HPDE6-E6E7 (cell line): ENCODE data around the gene DGKD.
A peak's percentile ranks its signal among the peaks of the same experiment; 100 is the strongest.

Experiments
- DNase-seq: peaks from one replicate; pipeline ENCODE4 v3.0.0; 2011; ENCODE audit warnings: missing footprints; ENCODE audit errors: extremely low spot score

Gene DGKD

GRCh38 chr2:233428438-233428837 lies 74.1 kb downstream of the DGKD start:
- no peak for DNase-seq

- no peak for DNase-seq
Observed at GRCh38 chr2:233429175-233429897, 75.0 kb downstream of the DGKD start.

DNA sequence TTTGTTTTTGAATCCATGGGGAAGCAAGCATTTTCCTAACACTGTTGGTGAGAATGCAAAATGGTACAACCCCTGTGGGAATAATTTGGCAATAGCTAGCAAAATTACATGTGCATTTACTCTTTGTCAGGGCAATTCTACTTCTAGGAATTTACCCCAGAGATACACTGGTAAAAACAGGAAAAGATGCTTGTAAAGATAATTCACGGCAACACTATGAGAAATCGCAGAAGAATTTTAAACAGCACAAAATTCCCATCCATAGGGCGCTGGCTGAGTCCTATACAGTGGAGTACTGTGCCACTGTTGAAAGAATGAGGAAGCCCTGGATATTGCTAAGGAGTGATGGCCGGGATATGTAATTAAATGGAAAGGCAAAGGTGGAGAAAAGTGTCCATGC lies 75.8 kb downstream of the DGKD start:
- DNase-seq: no peak

- no peak for DNase-seq
Observed at GRCh38 chr2:233430651-233431050, 76.4 kb downstream of the DGKD start.

GRCh38 chr2:233433029-233433428 lies 78.7 kb downstream of the DGKD start:
- DNase-seq: no peak

DNA sequence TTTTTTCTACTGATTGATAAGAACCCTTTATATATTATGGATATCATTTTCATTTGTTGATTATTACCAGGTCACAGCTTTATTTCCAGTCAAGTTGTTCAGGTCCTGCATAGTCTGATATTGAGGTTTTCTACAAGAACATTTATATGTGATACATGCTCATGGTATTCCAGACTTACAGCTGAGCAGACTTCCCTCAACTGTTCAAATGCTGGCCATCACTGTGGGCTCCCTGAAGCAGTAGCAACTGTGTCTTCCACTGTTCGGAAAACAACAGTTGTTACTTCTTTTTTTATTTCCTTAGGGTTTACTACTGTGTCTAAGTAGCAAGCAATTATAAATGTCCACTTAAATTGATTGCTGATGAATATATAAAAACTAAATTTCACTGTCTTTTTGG lies 79.5 kb downstream of the DGKD start:
- no peak for DNase-seq

DNA sequence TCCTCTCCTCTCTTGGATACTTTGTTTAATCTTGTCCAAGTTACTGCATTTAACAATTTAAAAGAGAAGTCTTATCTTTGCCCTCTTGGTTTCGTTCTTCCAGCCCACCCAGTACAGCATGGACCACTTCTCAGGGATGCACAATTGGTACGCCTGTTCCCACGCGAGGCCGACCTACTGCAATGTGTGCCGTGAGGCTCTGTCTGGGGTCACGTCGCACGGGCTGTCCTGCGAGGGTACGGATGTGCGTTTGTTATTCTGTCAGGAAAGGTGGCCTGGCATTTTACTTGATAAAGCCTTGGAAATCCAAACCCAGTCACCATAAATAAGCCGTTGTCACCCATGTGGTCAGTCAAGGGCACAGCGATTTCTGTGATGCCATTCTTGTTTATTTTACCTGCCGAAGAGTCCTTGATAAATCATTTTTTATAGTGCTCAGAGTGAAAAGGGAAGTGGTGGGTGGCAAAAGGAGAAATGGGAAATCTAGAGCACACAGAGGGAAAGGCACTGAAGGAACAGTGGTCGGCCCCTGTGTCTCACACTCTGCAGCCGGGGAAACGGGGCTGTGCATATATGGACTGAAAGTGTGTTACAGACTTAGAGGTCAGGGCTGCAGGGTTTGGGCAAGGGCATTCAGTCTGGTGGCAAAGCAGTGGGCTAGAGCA lies 80.5 kb downstream of the DGKD start:
- DNase-seq: no peak

DNA sequence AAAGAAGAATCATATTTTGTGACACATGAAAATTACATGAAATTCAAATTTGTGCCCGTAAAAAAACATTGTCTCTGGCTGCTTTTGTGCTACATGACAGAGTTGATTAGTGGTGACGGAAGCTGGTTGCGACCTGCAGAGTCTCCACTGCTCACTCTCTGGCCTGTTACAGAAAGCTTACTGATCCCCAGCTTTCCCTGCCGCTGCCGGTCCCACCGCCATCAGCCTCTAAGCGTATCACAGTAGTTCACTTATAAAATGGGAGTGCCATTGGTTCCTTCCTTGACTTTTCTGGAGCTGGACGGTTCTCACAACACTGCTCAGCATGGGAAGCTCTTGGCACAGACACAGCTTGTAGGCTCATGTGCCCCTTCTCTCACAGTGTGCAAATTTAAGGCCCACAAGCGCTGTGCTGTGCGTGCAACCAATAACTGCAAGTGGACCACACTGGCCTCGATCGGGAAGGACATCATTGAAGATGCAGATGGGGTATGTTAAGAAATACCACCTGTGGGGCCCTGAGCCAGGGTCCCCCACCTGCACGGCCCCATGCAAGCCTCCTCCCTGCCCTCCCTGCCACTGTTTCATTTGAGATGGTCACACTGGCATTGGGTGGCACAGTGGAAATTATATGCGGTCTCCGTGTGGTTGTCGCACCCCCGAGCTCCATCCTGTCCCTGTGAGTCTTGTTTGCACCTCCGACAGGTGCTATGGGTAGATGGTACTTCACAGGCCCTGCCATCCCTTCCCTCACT lies 81.3 kb downstream of the DGKD start:
- no peak for DNase-seq

- no peak for DNase-seq
Observed at GRCh38 chr2:233436191-233436581, 81.9 kb downstream of the DGKD start.

GRCh38 chr2:233436691-233437438 lies 82.6 kb downstream of the DGKD start:
- no peak for DNase-seq

DNA sequence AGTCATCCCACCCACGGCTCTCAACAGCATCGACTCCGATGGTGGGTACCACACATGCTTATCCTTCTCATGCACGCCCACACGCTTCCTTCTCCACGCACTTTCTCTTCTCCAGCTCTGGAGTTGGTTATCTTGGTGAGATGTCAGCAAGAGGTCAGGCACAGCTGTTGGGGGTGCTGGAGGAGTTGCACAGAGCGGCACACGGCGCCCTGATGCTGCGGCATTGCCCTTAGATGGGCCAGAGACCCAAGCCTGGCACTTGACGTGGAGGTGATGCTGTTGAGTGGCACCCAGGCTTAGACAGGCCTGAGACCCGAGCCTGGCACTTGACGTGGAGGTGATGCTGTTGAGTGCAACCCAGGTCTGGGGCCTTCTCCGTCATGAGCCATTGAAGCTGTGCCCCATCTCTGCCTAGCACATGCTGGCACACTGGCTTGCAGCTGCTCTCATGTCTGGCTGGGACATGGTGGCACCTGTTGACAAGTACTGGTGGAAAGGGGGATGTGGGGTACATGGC lies 83.2 kb downstream of the DGKD start:
- no peak for DNase-seq

GRCh38 chr2:233438573-233439147 lies 84.4 kb downstream of the DGKD start:
- no peak for DNase-seq

DNA sequence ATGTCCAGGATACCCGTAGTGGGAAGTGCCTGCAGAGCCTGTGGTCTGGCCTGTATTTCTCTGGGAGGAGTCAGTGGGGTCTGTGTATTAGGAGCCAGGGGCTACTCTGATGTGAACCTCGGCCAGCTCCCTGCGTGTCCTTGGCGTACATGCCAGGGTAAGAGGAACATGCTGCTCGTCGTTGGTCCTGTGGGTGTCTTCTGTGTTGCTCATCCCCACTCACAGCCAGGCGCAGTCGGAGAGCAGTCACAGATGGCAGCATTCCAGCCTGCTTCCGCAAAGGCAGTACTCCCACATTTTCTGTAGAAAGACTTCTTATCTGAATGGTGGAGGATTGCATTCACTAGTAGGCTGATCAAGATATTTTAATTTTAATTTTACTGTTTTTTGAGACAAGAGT lies 84.9 kb downstream of the DGKD start:
- DNase-seq: no peak

- no peak for DNase-seq
Observed at GRCh38 chr2:233440314-233440713, 86.0 kb downstream of the DGKD start.

DNA sequence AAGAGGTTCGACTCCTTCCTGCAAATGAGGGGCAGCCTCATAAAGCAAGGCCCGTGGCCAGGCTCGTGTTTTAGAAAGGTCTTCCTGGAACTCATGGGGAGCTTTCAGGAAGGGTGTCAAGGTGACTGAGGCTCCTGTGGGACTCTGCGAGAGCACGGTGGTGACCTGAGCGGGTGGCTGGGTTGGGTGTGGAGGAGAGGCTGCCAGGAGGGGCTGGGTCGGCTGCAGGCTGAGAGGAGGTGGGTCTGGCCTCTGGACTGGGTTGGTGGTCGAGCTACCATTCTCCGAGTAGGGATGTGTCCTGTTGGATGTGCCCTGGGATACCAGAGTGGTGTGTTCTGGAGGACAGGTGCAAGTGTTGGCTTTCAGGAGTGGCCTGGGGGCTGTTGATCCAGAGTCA lies 86.4 kb downstream of the DGKD start:
- no peak for DNase-seq

- DNase-seq: no peak
Observed at GRCh38 chr2:233441161-233442027, 87.1 kb downstream of the DGKD start.

GRCh38 chr2:233442028-233442310 lies 87.7 kb downstream of the DGKD start:
- no peak for DNase-seq

DNA sequence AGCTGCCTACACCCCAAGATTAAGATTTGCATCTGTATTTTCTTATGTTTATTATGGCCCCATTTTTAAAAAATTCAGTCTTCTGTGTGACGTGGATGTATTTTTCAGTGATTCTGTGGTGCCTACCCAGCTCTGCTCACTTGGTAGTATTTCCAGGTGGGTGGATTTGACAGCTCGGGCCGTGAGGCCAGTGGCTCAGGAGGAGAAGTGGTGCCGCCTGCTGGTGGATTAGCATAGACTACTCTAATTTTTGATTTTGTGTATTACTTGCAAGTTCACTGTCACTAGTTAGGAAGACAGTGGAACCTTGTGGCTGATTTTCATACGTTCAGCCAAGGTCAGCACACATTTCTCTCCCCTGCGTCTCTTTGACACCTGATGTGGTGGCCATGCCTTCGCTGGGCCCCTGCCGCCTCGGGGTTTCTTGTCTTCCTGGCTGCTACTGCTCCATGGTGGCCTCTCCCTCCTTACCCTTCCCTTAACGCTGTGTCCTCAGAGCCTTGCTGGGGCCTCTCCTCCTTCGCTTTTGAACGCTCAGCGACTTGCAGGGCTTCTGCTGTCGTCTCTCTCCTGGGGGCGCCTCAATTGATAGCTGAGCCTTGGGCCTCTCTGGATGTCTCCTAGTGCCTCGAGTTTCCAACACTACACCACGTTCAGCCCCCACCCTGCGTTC lies 89.4 kb downstream of the DGKD start:
- DNase-seq: peak; percentile 80

GRCh38 chr2:233444501-233444900 lies 90.2 kb downstream of the DGKD start:
- DNase-seq: no peak

GRCh38 chr2:233445152-233445830 lies 91.0 kb downstream of the DGKD start:
- no peak for DNase-seq
